Mammary epithelial cell (primary cell): ENCODE data around the gene MPV17.

Experiments used
- CTCF ChIP-seq, 2 donors: IDR thresholded peaks in 1 of 2; conservative IDR thresholded peaks in 1 of 2; 2 replicates each; pipeline ENCODE4 v1.5.1; 2011 to 2012; ENCODE audit warnings: inconsistent platforms in 2 of 2, low read length in 2 of 2, mild to moderate bottlenecking in 2 of 2, control low read depth in 1 of 2, low read depth in 1 of 2; ENCODE audit not compliant: insufficient read depth in 1 of 2; ENCODE audit errors: extremely low read depth in 1 of 2
- EZH2 ChIP-seq: IDR thresholded peaks from 2 replicates; pipeline ENCODE4 v1.6.1; 2012; ENCODE audit warnings: low read length, inconsistent platforms, borderline replicate concordance

GRCh38 chr2:27261241-27261925 is 61.5 kb downstream of the MPV17 start:
- no peak for TF ChIP-seq CTCF (conservative IDR thresholded peaks at IDR 0.05 in 1 of 2, IDR thresholded peaks at IDR 0.05 in 1 of 2; ENCODE audit: extremely low read depth in 1 of 2, insufficient read depth in 1 of 2, low read depth in 1 of 2, low read length in 2 of 2)
- TF ChIP-seq EZH2 = peak; percentile 19
